HT1080 (cell line): ENCODE results near the gene CD33. TPM values are rescaled to one million over a fixed set of nuclear protein-coding genes. Genes with fewer than 3 reads are reported as not detected.

Source experiments
- DNase-seq: peaks from one replicate; pipeline ENCODE4 v3.0.0-alpha.2; 2015; ENCODE audit warnings: low read depth
- small RNA-seq: library from RNA; depleted of rRNA; stranded (forward); fragments of <200 nt; gene quantifications from one replicate; pipeline ENCODE3, GENCODE V24; 2014
- total RNA-seq: library from RNA; depleted of rRNA; stranded (reverse); fragments of >200 nt; shearing (Covaris generic); gene quantifications from 2 replicates; pipeline ENCODE4 v1.2.3, GENCODE V29; 2014; rRNA removed

CD33 gene
- total RNA-seq, 1 experiment from 2014 or later, result 52.3 TPM

GRCh38 chr19:51258165-51259160 lies 33.6 kb downstream of the CD33 start:
- no peak for DNase-seq

DNA sequence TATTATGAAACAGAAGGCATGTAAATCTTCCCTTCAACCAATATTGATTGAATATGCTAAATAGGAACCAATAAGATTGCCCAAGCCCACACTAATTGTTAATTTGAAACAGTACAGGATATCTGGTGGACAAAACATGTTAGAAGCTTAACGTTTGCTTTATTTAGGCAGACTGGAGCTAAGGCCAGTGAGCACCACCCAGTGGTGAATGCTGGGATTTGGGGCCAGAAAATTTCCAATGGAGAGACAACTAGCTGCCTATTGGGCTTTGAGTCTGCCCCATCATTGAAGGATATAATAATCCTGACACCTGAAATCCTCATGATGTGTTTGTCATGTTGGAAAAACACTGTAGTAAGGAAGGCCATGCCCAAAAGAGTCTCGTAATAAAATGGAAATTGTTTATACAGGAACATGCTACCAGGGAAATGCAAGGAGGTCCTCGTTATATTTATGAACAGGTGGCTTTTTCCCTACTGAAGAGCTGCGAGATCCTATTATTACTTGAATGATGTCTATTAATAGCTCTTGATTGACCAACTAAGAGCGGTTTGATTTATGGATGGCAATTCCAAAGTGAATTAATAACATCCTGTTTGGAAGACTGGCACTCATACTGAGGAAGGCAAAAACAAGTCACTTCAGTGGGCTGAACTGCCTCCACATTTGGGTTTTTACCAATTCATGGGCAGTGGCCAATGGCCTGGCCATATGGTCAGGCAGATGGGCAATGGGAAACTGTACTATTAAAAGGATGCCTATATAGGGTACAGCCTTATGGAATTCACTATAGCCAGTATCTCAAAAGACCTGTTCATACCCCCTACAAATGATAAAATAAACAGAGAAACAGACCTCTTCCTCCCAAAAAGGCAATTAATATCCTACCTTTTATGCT lies 34.7 kb downstream of the CD33 start:
- DNase-seq, result peak; percentile 54

DNA sequence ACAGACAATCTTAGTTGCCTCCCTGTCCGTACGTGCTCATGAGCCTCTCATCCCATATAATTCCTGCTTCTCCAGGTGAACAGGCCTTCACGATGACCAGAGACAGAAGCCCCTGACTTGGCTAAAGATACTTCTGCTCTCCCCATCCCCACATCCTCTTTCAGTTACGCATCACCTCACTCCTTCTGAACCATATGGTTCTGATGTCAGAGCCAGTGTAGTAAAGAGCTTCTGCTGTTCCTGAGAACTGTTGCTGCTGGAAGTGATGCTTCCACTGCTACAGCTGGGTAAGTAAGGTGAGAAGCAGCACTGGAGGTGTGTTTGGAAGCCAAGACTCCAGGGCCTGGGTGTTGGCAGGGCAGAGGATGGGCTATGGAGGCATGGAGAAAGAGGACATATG lies 38.9 kb downstream of the CD33 start:
- no peak for DNase-seq

DNA sequence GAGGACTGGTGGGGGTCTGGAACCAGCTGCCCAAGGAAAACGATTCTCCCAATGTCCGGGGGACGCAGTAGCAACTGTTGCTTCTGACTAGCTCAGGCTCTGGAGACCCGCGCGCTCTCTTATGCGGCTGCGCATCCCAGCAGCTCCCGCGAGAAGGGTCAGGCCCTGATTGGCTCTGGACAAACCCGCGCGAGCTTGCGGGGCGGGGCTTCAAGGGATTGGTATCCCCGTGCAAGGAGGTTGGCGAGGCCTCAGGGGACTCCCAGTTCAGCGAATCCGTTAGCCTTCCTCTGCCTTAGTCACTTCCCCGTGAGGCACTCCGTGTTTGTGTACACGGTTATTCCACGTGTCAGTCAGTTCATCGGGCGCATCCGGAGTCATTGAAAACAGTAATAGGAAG lies 46.2 kb downstream of the CD33 start:
- DNase-seq, result no peak

DNA sequence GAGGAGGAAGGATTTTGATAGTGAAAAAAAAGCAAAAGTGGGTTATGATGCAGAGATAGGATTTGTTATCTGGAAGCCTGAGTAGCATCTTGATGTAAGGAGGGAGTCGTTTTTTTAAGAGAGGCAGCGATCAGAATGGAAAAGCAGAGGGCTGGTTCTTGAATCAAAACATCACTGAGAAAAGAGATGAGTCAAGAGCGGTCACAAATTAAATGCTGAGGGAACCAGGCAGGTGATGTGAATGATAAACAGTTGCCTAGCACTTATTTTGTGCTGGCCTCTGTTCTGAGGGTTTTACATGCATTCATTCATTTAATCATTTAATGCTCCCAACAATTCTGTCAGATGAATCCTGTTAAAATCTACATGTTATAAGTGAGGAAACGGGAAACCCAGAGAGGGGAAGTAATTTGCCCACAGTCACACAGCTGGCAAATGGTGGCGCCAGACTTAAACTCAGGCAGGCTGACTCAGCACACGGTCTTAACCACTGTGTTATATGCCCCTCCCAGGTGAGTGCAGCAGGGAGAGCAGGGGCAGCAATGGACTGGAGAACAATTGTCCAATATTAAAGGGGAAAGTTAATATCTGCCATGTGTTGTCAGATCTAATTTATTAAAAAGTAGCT lies 47.4 kb downstream of the CD33 start:
- DNase-seq, result peak; percentile 25

- peak; percentile 20 for DNase-seq
Observed at GRCh38 chr19:51274049-51274770, 49.3 kb downstream of the CD33 start.

DNA sequence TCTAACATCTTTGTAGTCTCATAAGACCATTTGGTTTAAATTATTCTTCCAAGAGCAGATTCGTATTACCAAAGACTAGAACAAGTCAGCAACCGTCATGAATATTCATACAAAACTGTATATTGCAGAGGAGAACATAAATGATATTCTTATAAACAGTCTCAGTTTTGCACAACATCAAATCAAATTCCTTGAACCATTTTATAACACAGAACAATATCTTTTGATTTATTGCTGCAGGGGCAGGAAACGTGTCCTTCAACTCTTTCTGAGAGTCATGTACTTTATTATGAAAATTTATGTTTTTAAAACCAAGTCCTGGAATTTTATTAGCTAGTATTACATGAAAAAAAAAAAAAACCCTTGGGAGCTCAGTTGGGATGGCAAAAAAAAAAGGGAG lies 52.2 kb downstream of the CD33 start:
- no peak for DNase-seq

DNA sequence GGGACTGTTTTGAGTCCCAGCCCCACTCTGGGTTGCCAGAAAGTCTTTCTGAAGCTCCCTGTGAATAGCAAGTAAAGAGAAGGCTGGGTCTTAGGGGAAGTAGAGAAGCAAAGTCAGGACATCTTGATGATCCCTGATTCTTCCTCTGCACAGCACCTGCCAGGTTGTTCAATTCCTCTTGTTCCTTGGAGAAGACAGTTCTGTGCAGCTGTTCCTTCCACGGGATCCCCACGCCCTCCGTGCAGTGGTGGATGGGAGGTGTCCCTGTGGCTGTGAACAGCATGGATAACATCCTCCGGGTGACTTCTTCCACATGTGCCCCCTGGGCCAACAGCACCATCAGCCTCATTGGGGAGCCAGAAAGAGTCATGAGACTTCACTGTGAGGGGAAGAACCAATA lies 57.5 kb downstream of the CD33 start:
- no peak for DNase-seq

- DNase-seq, result no peak
Observed at GRCh38 chr19:51285682-51286081, 60.8 kb downstream of the CD33 start.

Small RNA genes within 50 kb of the gene (small RNA-seq; reads per million reads assigned to genes)
- gene MIR8074, result not detected

Other genes starting within 250 kb of the CD33 start
- gene KLK7, start 241.2 kb upstream of the CD33 start, total RNA-seq, result not detected in 2 replicates
- gene KLK8, start 223.5 kb upstream of the CD33 start, total RNA-seq, result not detected in 2 replicates
- not detected in 2 replicates for gene KLK10, start 205.4 kb upstream of the CD33 start, total RNA-seq
- not detected in 2 replicates for gene KLK11, start 198.5 kb upstream of the CD33 start, total RNA-seq
- not detected in 2 replicates for gene KLK12, start 190.1 kb upstream of the CD33 start, total RNA-seq
- gene KLK13, start 160.0 kb upstream of the CD33 start, total RNA-seq, result not detected in 2 replicates
- gene KLK14, start 142.2 kb upstream of the CD33 start, total RNA-seq, result not detected in 2 replicates
- 26.5 and 32.3 TPM in 2 replicates for gene CTU1, start 116.7 kb upstream of the CD33 start, total RNA-seq
- gene SIGLEC9, start 100.2 kb upstream of the CD33 start, total RNA-seq, result 0.67 and 1.4 TPM in 2 replicates
- gene SIGLEC7, start 82.8 kb upstream of the CD33 start, total RNA-seq, result not detected in 2 replicates
- not detected in 2 replicates for gene SIGLECL1, start 26.0 kb downstream of the CD33 start, total RNA-seq
- not detected in 2 replicates for gene IGLON5, start 86.6 kb downstream of the CD33 start, total RNA-seq
- 0.37 and 1.3 TPM in 2 replicates for gene VSIG10L, start 117.1 kb downstream of the CD33 start, total RNA-seq
- gene ETFB, start 141.3 kb downstream of the CD33 start, total RNA-seq, result 68.4 and 92.5 TPM in 2 replicates
- not detected in 2 replicates for gene CLDND2, start 143.9 kb downstream of the CD33 start, total RNA-seq
- gene NKG7, start 147.6 kb downstream of the CD33 start, total RNA-seq, result not detected in 2 replicates
- not detected in 2 replicates for gene LIM2, start 162.9 kb downstream of the CD33 start, total RNA-seq
- gene C19orf84, start 165.5 kb downstream of the CD33 start, total RNA-seq, result not detected in 2 replicates
- not detected in 2 replicates for gene SIGLEC10, start 192.6 kb downstream of the CD33 start, total RNA-seq
- not detected in 2 replicates for gene SIGLEC8, start 233.4 kb downstream of the CD33 start, total RNA-seq